KMS-11 (cell line): Measurements from ENCODE around the gene SORD.
"Not testable (repeated sequence)": the region's sequence is repeated elsewhere in the genome, so short reads cannot be mapped to it uniquely, and the experiment has no call there.

Source experiments
- H2AFZ ChIP-seq: fragments of 200-600 bp; sonication (generic); 2 replicates; pipeline ENCODE4 v1.6.1; 2016; ENCODE audit warnings: antibody characterized with exemption, mixed run types, low read depth
- H3K27ac ChIP-seq: fragments of 200-600 bp; sonication (generic); 2 replicates; pipeline ENCODE4 v1.6.1; 2016; ENCODE audit warnings: mild to moderate bottlenecking, mixed run types
- H3K27me3 ChIP-seq: fragments of 200-600 bp; sonication (generic); 2 replicates; pipeline ENCODE4 v1.6.1; 2017; ENCODE audit warnings: mild to moderate bottlenecking, low read depth, mixed run types, moderate library complexity; ENCODE audit not compliant: insufficient read depth
- H3K36me3 ChIP-seq: fragments of 200-600 bp; sonication (generic); 2 replicates; pipeline ENCODE4 v1.6.1; 2017; ENCODE audit warnings: mild to moderate bottlenecking, mixed run types; ENCODE audit not compliant: insufficient read depth
- H3K4me1 ChIP-seq: fragments of 200-600 bp; sonication (generic); 2 replicates; pipeline ENCODE4 v1.6.1; 2016; ENCODE audit warnings: mild to moderate bottlenecking, low read depth, mixed run types; ENCODE audit not compliant: poor library complexity, severe bottlenecking
- H3K4me2 ChIP-seq: fragments of 200-600 bp; sonication (generic); 2 replicates; pipeline ENCODE4 v1.7.0; 2016; ENCODE audit warnings: mild to moderate bottlenecking, mixed run types
- H3K4me3 ChIP-seq: fragments of 200-600 bp; sonication (generic); IDR thresholded peaks from 2 replicates; pipeline ENCODE4 v1.6.1; 2017; ENCODE audit warnings: low read depth, low read length, mixed read lengths; ENCODE audit not compliant: insufficient read depth
- H3K79me2 ChIP-seq: fragments of 200-600 bp; sonication (generic); 2 replicates; pipeline ENCODE4 v1.6.1; 2016; ENCODE audit warnings: low read depth, mixed run types; ENCODE audit not compliant: insufficient read depth
- H3K9ac ChIP-seq: fragments of 200-600 bp; sonication (generic); 2 replicates; pipeline ENCODE4 v1.6.1; 2016; ENCODE audit warnings: mild to moderate bottlenecking, mixed run types
- H4K20me1 ChIP-seq: fragments of 200-600 bp; sonication (generic); 2 replicates; pipeline ENCODE4 v1.6.1; 2016; ENCODE audit warnings: mild to moderate bottlenecking, mixed run types; ENCODE audit not compliant: insufficient read depth
- TF ChIP-seq, protein P1 (sequence below): fragments of 200-600 bp; sonication (generic); conservative IDR thresholded peaks from 2 replicates; pipeline ENCODE4 v1.6.1; 2017; ENCODE audit warnings: low read depth, mild to moderate bottlenecking, antibody characterized with exemption, low read length, moderate library complexity, mixed read lengths

Gene SORD

GRCh38 chr15:45036812-45037781 lies 14.1 kb downstream of the SORD start:
- not testable (repeated sequence) for H3K36me3 ChIP-seq, H3K4me1 ChIP-seq, H3K27me3 ChIP-seq, H3K4me3 ChIP-seq, H3K27ac ChIP-seq, H3K79me2 ChIP-seq, H3K9ac ChIP-seq, H2AFZ ChIP-seq, H3K4me2 ChIP-seq, H4K20me1 ChIP-seq
- TF ChIP-seq, protein P1, sequence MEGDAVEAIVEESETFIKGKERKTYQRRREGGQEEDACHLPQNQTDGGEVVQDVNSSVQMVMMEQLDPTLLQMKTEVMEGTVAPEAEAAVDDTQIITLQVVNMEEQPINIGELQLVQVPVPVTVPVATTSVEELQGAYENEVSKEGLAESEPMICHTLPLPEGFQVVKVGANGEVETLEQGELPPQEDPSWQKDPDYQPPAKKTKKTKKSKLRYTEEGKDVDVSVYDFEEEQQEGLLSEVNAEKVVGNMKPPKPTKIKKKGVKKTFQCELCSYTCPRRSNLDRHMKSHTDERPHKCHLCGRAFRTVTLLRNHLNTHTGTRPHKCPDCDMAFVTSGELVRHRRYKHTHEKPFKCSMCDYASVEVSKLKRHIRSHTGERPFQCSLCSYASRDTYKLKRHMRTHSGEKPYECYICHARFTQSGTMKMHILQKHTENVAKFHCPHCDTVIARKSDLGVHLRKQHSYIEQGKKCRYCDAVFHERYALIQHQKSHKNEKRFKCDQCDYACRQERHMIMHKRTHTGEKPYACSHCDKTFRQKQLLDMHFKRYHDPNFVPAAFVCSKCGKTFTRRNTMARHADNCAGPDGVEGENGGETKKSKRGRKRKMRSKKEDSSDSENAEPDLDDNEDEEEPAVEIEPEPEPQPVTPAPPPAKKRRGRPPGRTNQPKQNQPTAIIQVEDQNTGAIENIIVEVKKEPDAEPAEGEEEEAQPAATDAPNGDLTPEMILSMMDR, result peak; percentile 59

GRCh38 chr15:45037936-45038335 lies 14.9 kb downstream of the SORD start:
- H3K27ac ChIP-seq, result no peak overlapping the region
- H4K20me1 ChIP-seq, result no peaks in the 10 kb centered on the region
- no peaks in the 10 kb centered on the region for H3K4me1 ChIP-seq
- no peak overlapping the region for H2AFZ ChIP-seq
- TF ChIP-seq, protein P1, result no peak
- no peak overlapping the region for H3K9ac ChIP-seq
- no peak overlapping the region for H3K4me2 ChIP-seq
- no peaks in the 10 kb centered on the region for H3K36me3 ChIP-seq
- H3K4me3 ChIP-seq, result no peak overlapping the region
- no peaks in the 10 kb centered on the region for H3K79me2 ChIP-seq
- H3K27me3 ChIP-seq, result no peaks in the 10 kb centered on the region

DNA sequence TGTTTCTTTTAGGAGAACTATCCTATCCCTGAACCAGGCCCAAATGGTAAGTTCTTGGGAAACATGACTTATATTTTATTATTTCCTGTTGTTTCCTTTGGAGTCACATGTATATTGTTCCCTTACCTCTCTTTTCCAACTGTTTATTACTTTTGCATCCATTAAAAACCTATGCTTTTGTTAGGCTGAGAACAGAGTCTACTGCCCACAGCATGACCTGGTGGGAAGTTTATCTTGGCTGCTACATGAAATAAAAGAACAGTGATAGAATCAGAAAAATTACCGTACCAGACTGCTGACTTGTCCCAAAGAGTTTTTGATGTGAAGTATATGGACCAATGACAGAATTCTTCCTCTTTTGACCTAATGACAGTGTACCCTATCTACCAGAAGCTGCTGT lies 17.4 kb downstream of the SORD start:
- H2AFZ ChIP-seq, H3K27me3 ChIP-seq, H3K4me2 ChIP-seq, H4K20me1 ChIP-seq, H3K27ac ChIP-seq, H3K4me1 ChIP-seq, H3K36me3 ChIP-seq, H3K9ac ChIP-seq, H3K79me2 ChIP-seq, H3K4me3 ChIP-seq: not testable (repeated sequence)

DNA sequence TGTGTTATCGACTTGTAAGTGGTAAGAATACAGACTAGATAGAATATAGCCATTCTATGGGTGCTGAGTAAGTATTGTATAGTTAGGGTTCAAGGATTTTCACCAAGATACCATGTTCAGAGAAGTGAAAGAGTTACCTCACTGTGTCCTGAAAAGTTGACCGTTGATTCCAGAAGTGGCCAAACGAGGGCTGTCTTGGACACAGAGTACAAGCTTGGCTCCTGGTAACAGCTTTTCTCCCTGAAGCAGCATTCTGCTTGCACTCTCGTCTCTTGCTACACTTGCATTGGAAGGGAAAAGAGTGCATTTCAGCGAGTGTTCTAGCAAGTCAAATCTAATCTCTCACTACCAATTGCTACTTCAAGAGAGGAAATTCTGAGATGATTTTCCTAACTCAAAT lies 18.5 kb downstream of the SORD start:
- not testable (repeated sequence) for H3K9ac ChIP-seq, H3K27ac ChIP-seq, H3K36me3 ChIP-seq, H3K27me3 ChIP-seq, H4K20me1 ChIP-seq, H3K4me3 ChIP-seq, H3K79me2 ChIP-seq, H3K4me2 ChIP-seq, H2AFZ ChIP-seq, H3K4me1 ChIP-seq

DNA sequence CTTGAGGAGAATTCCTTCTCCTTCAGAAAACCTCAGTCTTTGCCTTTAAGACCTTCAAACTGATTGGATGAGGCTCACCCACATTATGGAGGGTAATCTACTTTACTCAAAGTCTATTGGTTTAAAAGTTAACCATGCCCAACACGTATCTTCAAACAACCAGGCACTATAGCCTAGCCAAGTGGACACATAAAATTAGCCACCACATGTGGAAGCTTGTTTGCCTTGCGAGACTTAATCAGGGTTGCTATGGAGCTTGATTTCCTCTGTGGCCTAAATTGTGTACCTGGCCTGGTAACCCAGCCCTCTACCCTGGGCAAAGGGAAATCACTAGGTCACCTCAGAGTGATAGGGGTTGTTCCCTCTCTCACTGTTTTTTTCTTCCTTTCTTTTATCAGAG lies 19.9 kb downstream of the SORD start:
- not testable (repeated sequence) for H3K4me2 ChIP-seq, H3K4me3 ChIP-seq, H2AFZ ChIP-seq, H3K36me3 ChIP-seq, H3K9ac ChIP-seq, H3K27me3 ChIP-seq, H3K27ac ChIP-seq, H4K20me1 ChIP-seq, H3K4me1 ChIP-seq, H3K79me2 ChIP-seq

DNA sequence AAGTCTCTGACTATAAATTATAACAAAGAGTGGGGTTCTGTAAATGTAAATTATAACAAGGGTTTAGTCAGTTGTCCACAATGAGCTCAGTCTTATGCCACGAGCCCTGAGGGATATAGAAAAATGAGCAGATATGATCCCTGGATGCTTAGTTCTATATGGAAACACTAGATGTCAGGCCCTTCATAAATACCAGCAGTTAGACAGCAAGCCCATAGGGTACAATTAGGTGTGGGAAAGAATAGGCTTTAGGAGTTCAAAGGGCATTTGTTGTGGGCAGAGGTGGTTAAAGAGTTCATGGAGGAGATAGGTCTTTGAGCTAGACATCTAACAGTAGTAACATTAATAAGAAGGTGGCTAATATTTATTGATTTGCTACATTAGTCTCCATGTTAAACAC lies 21.3 kb downstream of the SORD start:
- H3K9ac ChIP-seq, H3K4me1 ChIP-seq, H3K27me3 ChIP-seq, H2AFZ ChIP-seq, H3K27ac ChIP-seq, H3K79me2 ChIP-seq, H4K20me1 ChIP-seq, H3K4me3 ChIP-seq, H3K4me2 ChIP-seq, H3K36me3 ChIP-seq: not testable (repeated sequence)

- H3K9ac ChIP-seq, H3K27ac ChIP-seq, H3K4me2 ChIP-seq, H3K79me2 ChIP-seq, H3K4me3 ChIP-seq, H4K20me1 ChIP-seq, H2AFZ ChIP-seq, H3K27me3 ChIP-seq, H3K4me1 ChIP-seq, H3K36me3 ChIP-seq: not testable (repeated sequence)
Measured at GRCh38 chr15:45048449-45048793, 25.4 kb downstream of the SORD start.
